HL-60 (cell line): Measurements from ENCODE around the gene COG2.

Source experiments
- CTCF ChIP-seq: IDR thresholded peaks from one replicate; pipeline ENCODE4 v1.5.1; 2011; ENCODE audit warnings: low read length, control low read depth, inconsistent platforms; ENCODE audit not compliant: insufficient read depth
- GABPA ChIP-seq: IDR thresholded peaks from 2 replicates; pipeline ENCODE4 v1.6.1; 2012; ENCODE audit warnings: low read depth
- POLR2AphosphoS5 ChIP-seq: IDR thresholded peaks from 2 replicates; pipeline ENCODE4 v1.6.1; 2012; ENCODE audit warnings: low read depth
- REST ChIP-seq: IDR thresholded peaks from 2 replicates; pipeline ENCODE4 v1.6.1; 2012; ENCODE audit warnings: low read depth; ENCODE audit not compliant: insufficient replicate concordance

- TF ChIP-seq CTCF (no peak), POLR2AphosphoS5 (no peak), REST (no peak), GABPA (no peak)
These were observed 12.8 kb upstream of the COG2 start for GRCh38 chr1:230629511-230629910.
